SK-N-SH treated with all-trans-retinoic acid at 6 μM for 48 hours (cell line): ENCODE measurements around the gene NRN1L.

ENCODE experiments used
- TF ChIP-seq, protein P1 (sequence below): fragments of 250-450 bp; sonication (Bioruptor Pico); IDR thresholded peaks from 2 replicates; pipeline ENCODE4 v1.8.0; 2020; ENCODE audit warnings: mild to moderate bottlenecking, moderate library complexity, borderline replicate concordance
- TF ChIP-seq, protein P2 (sequence below): fragments of 250-450 bp; sonication (Bioruptor Pico); IDR thresholded peaks from 2 replicates; pipeline ENCODE4 v1.5.0; 2020; ENCODE audit warnings: mild to moderate bottlenecking, moderate library complexity

DNA sequence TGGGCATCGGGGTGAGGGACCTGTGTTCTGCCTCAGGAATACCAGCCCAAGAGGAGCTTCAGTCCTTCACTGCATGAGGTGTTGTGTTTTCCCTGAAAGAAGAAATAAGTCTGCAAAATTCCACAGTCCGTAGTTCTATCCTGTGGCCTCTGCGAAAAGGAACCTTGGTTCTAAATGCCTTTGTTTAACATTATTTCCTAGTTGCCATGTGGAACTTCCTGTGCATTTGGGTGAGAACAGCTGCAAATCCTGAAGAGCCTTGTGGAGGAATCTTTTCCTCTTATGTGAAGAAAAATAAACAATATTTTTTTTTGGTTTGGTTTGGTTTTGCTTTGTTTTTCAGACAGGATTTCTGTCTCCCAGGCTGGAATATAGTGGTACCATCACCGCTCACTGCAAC is 18.1 kb downstream of the NRN1L start:
- TF ChIP-seq, protein P1, sequence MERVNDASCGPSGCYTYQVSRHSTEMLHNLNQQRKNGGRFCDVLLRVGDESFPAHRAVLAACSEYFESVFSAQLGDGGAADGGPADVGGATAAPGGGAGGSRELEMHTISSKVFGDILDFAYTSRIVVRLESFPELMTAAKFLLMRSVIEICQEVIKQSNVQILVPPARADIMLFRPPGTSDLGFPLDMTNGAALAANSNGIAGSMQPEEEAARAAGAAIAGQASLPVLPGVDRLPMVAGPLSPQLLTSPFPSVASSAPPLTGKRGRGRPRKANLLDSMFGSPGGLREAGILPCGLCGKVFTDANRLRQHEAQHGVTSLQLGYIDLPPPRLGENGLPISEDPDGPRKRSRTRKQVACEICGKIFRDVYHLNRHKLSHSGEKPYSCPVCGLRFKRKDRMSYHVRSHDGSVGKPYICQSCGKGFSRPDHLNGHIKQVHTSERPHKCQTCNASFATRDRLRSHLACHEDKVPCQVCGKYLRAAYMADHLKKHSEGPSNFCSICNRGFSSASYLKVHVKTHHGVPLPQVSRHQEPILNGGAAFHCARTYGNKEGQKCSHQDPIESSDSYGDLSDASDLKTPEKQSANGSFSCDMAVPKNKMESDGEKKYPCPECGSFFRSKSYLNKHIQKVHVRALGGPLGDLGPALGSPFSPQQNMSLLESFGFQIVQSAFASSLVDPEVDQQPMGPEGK = no peak
- TF ChIP-seq, protein P2, sequence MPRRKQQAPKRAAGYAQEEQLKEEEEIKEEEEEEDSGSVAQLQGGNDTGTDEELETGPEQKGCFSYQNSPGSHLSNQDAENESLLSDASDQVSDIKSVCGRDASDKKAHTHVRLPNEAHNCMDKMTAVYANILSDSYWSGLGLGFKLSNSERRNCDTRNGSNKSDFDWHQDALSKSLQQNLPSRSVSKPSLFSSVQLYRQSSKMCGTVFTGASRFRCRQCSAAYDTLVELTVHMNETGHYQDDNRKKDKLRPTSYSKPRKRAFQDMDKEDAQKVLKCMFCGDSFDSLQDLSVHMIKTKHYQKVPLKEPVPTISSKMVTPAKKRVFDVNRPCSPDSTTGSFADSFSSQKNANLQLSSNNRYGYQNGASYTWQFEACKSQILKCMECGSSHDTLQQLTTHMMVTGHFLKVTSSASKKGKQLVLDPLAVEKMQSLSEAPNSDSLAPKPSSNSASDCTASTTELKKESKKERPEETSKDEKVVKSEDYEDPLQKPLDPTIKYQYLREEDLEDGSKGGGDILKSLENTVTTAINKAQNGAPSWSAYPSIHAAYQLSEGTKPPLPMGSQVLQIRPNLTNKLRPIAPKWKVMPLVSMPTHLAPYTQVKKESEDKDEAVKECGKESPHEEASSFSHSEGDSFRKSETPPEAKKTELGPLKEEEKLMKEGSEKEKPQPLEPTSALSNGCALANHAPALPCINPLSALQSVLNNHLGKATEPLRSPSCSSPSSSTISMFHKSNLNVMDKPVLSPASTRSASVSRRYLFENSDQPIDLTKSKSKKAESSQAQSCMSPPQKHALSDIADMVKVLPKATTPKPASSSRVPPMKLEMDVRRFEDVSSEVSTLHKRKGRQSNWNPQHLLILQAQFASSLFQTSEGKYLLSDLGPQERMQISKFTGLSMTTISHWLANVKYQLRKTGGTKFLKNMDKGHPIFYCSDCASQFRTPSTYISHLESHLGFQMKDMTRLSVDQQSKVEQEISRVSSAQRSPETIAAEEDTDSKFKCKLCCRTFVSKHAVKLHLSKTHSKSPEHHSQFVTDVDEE = no peak
